Hepatic stellate cell (primary cell): ENCODE data around the gene ERI2.

ENCODE experiments used
- DNase-seq: peaks from one replicate; pipeline ENCODE4 v3.0.0; 2011; ENCODE audit warnings: low spot score

ERI2 gene, protein sequence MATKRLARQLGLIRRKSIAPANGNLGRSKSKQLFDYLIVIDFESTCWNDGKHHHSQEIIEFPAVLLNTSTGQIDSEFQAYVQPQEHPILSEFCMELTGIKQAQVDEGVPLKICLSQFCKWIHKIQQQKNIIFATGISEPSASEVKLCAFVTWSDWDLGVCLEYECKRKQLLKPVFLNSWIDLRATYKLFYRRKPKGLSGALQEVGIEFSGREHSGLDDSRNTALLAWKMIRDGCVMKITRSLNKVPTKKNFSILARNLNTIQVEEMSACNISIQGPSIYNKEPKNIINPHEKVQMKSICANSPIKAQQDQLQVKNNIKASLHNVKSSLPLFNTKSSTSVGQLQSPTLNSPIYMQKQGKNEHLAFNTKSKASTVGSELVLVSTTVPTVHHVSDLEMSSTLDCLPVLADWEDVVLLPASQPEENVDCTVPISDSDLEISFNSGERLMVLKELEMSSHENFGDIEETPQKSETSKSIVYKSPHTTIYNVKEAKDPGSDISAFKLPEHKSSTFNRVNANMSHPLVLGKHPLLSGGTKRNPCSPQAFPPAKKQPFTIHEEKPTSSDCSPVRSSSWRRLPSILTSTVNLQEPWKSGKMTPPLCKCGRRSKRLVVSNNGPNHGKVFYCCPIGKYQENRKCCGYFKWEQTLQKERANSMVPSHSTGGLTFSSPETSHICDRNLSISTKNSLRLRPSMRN

GRCh38 chr16:20806168-20807050 lies at the start of gene ERI2, which contains the start of gene REXO5:
Gene ERI2, minus strand, starts transcription at chr16:20806472. Its CDS starts 42 bp downstream, at chr16:20806430.
Gene REXO5, plus strand, starts transcription at chr16:20806527. Its CDS starts 427 bp downstream, at chr16:20806954.
- peak; percentile 90 for DNase-seq

DNA sequence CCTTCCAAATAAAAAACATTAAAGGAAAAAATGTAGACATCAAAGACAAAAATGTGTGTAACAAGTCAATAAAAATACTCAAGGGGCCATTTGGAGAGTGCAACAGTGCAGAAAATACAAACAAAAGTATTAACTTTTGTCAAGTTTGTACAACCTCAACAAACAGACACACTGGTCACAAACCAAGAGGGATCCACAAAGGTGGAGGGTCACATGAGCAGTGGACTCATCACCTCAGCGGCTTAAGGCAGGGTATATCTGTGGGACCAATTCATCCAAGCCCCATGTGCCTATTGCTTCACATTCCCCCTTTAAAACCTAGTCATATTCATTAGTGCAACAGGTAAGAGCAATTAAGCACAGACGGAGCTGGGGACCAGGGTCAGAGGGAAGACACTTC lies 48.7 kb upstream of the ERI2 start:
- DNase-seq, result no peak

- DNase-seq, result no peak
These were observed 47.8 kb upstream of the ERI2 start for GRCh38 chr16:20853981-20854620.

- no peak for DNase-seq
These were observed 46.9 kb upstream of the ERI2 start for GRCh38 chr16:20853143-20853542.

GRCh38 chr16:20851601-20852000 lies 45.3 kb upstream of the ERI2 start:
- peak; percentile 51 for DNase-seq

- DNase-seq, result no peak
These were observed 44.7 kb upstream of the ERI2 start for GRCh38 chr16:20850981-20851380.

- peak; percentile 28 for DNase-seq
These were observed 43.5 kb upstream of the ERI2 start for GRCh38 chr16:20849589-20850390.

- DNase-seq, result no peak
These were observed 41.3 kb upstream of the ERI2 start for GRCh38 chr16:20847550-20847949.

DNA sequence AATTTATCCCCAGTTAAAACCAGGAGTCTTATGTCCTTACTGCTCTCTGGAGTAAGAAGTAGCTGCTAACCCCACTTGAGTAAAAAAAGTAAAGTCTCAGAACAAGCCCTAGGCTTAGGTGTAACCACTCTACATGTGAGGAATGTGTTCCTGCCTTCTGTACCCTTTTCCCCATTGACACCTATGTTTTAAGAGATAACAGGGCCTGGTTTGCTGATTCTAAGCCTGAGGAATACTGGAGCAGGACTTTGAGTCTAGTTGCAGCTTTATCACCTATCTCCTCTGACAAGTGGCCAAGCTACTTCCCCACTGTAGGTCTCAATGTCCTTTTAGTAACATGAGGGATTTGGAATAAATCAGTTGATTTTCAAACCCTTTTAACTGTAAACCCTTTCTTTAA lies 40.3 kb upstream of the ERI2 start:
- no peak for DNase-seq

GRCh38 chr16:20846030-20846429 lies 39.8 kb upstream of the ERI2 start:
- DNase-seq, result no peak

DNA sequence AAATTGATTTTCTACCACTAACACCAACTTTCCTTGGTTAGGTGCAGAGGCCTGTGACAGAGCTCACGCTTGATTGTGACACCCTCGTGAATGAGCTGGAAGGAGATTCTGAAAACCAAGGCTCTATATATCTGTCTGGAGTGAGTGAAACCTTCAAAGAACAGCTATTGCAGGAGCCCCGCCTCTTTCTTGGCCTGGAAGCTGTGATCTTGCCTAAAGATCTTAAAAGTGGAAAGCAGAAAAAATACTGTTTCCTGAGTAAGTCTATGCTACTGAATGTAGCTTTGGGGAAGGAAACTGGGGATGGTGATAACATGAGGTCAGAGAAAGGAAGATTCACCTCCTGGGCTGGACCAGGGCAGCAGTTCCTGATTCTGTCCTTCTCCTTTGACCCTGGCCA lies 38.3 kb upstream of the ERI2 start:
- no peak for DNase-seq

DNA sequence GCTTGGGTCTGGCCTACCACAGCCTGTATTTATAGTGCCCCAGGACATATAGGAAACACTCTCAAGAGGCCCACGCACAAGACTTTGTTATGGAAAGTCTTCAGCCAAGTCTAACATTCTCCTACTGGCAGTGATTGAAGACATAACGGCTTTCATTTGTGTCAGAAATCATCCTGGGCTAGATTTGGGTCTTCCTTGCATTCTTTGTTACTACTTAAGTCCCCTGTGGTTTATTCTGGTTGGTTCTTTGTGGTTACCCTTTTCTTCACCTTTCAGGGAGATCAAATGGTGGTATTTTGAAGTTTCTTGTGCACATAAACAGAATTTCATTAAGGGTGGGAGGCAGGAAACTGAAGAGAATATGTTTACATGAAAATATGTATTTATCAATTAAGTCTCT lies 37.8 kb upstream of the ERI2 start:
- DNase-seq, result no peak

DNA sequence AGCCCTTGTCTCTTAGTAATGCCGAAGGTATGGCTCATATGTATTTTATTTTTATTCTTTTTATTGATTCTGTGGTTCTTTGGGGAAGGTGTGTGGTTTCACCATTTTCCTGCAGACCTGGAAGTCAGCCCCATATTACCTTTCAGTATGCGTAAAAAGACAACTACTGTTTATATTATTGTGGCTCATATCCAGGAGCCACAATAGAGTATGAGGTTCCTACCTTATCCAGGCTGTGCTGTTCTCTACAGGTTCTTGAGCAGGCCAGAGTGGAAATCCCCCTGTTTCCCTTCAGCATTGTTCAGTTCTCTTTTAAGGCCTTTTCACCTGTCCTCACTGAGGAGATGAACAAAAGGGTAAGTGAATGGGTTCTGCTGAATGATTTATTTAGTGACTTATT lies 33.2 kb upstream of the ERI2 start:
- no peak for DNase-seq

- no peak for DNase-seq
These were observed 32.0 kb upstream of the ERI2 start for GRCh38 chr16:20838240-20838639.

DNA sequence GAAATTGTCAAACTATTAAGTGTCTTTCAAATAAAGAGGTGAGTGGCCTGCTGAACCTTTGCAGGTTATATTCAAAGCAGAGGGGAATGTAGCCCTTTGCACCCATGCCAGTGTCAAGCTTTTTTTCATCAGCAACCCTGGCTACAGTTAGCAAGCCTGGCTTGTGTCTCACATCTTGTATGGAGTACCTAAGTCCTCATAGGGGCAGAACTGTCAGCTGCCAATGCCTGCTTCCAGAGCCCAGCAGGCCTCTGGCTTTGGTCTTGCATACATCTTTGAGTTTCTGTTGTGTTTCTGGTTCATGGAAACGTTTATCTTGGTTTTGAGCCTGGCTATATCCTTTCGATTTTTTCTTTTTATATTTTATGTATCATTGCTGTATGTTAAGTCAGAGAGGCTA lies 26.8 kb upstream of the ERI2 start:
- DNase-seq, result no peak

DNA sequence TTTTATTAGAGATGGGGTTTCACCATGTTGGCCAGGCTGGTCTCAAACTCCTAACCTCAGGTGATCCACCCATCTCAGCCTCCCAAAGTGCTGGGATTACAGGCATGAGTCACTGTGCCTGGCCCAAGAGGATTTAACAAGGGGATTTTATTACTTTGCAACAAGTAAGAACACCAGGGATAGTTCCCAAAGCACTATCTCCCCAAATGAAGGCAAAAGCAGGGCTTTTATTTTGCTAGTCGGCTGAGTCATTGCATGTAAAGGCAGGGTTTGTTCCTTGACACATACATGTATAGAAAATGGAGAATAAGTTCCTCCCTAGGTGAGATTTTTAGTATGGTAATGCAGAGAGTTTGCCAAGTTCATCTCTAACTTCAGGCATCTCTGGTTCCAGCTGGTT lies 24.1 kb upstream of the ERI2 start:
- no peak for DNase-seq

DNA sequence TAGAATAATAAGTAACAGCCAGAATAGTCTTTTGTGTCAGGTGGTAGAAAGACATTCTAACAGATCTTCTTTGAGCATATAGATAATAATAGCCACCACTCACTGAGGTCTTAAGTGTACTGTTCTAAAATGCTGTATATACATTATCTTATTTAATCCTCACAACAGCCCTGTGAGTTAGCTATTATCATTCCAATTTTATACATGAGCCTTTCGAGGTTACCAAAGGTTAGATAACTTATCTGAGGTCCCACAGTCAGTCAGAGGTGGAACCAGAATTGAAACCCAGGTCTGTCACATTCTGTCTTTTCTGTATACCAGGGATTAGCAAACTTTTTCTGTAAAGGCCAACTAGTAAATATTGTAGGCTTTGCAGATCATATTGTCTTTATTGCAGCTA lies 23.3 kb upstream of the ERI2 start:
- no peak for DNase-seq

DNA sequence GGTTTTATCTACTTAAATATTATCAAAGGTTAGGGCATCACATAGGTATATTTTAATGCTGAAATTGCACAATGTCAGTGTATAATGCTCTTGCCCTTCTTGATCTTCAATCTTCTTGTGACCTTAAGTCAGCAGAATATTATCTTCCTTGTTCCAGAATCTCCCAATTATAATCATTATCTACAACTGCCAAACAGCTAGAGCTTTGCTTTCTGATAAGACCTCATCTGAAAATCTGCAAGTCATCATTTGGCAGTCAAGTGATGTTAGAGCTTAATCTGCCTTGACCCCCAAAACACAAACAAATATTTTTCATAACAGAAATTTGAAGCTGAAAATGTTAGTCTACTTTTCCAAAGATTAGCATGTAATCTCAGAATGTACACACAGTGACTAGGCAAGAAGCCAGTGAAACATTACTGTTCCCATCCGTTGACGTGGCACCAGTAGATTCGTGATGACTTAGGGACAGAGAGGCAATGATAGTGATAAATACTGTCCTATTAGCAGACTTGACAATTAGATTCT lies 19.8 kb upstream of the ERI2 start:
- DNase-seq, result no peak

DNA sequence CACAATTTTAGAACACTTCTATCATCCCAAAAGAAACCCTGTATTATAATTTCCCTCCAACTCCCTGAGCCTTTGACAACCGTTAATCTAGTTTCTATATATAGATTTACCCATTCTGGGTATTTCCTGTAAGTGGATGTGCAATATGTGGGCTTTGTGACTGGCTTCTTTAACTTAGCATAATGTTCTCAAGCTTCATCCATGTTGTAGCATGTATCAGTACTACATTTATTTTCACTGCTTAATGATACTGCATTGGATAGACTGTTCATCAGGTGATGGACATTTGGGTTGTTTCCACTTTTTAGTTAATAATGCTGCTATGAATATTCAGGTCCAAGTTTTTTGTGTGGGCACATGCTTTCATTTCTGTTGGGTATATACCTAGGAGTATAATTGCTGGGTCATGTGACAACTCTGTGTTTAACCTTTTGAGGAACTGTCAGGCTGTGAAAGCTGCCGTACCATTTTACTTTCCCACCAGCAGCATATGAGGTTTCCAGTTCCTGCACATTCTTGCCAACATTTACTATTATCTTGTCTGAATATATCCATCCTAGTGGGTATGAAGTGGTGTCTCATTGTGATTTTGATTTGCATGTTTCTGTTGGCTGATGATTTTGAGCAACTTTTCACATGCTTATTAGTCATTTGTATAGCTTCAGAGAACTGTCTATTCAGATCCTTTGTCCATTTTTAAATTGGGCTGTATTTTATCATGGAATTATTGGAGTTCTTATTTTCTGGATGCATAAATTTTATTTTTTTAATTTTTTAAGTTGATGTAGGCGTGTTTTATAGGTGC lies 16.5 kb upstream of the ERI2 start:
- no peak for DNase-seq

DNA sequence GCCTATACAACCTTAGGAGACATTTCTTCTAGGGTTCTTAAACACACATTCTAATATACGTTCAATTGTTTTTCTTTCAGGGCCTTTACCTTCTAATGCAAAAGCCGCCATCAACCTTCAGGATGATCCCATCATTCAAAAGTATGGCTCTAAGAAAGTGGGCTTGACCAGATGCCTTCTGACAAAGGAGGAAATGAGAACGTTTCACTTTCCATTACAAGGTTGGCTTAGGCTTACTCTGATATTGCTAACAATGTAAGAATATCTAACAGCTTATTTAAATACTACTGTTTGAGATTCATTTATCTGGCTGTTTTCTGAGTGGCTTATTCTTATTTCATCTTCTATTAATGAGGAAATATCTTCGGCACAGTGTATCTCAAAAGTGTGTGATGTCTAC lies 15.4 kb upstream of the ERI2 start:
- no peak for DNase-seq
